ENCODE results near the gene C1QTNF7.

The C1QTNF7 gene

DNA sequence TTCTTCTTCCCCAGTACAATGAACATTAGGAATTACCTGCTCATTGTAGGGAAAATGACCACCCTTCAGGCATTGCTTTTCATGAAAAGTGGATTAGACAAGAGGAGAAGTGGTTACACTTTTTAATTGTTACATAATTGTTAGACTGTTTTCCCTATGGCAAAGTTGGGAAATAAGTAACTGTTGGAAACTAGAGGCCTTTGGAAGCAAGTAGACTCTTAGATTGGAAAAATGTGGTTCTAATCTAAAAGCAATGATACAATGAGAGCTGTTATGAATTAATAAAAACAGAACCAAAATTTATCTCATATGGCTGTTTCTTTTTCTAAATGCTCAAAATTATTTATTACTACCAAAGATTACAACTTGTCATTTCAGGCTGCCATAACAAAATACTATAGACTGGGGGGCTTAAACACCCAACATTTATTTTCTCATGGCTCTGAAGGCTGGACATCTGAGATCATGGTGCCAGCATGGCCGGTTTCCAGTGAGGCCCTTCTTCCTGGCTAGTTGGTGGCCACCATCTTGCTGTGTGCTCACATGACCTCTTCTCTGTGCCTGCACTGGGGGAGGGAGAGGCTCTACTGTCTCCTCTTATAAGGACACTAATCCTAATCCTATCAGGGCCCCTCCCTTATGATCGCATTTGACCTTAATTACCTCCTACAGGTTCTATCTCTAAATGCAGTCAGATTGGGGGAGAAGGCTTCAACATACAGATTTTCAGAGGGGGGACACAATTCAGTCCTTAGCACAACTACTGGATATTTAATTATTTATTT, 54.3 kb downstream of the C1QTNF7 start:
- TF ChIP-seq, protein P1, sequence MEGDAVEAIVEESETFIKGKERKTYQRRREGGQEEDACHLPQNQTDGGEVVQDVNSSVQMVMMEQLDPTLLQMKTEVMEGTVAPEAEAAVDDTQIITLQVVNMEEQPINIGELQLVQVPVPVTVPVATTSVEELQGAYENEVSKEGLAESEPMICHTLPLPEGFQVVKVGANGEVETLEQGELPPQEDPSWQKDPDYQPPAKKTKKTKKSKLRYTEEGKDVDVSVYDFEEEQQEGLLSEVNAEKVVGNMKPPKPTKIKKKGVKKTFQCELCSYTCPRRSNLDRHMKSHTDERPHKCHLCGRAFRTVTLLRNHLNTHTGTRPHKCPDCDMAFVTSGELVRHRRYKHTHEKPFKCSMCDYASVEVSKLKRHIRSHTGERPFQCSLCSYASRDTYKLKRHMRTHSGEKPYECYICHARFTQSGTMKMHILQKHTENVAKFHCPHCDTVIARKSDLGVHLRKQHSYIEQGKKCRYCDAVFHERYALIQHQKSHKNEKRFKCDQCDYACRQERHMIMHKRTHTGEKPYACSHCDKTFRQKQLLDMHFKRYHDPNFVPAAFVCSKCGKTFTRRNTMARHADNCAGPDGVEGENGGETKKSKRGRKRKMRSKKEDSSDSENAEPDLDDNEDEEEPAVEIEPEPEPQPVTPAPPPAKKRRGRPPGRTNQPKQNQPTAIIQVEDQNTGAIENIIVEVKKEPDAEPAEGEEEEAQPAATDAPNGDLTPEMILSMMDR (IDR thresholded peaks at IDR 0.05) = no peak

DNA sequence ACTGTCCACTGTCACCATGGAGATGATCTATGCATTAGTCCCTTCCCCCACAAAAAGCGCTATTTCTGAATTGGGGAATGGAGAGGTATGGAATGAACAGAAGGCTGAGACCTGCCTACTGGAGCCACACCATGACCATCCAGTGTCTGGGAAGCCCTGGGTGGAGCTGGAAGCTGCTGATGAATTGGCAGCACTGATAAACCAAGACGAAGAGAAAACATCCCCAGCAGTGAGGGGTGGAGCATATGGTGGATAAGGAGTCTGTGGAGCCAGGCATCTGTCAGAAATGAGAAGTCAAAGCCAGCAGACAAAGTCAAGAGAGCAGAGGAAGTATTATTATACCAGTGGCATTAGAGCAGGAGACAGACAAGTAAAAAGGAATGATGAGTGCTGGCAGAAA, 55.0 kb downstream of the C1QTNF7 start:
- TF ChIP-seq, protein P1 (IDR thresholded peaks at IDR 0.05) = no peak

DNA sequence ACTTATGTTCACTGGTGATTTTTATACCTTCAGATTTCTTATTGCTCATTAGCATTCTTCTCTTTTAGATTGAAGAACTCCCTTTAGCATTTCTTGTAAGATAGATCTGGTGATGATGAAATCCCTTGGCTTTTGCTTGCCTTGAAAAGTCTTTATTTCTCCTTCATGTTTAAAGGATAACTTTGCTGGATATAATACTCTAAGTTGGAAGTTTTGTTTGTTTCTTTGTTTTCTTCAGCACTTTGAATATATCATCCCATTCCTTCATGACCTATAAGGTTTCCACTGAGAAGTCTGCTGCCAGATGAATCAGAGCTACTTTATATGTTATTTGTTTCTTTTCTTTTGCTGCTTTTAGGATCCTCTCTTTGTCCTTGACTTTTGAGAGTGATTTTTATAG, 60.3 kb downstream of the C1QTNF7 start:
- TF ChIP-seq, protein P1 (IDR thresholded peaks at IDR 0.05) = no peak

DNA sequence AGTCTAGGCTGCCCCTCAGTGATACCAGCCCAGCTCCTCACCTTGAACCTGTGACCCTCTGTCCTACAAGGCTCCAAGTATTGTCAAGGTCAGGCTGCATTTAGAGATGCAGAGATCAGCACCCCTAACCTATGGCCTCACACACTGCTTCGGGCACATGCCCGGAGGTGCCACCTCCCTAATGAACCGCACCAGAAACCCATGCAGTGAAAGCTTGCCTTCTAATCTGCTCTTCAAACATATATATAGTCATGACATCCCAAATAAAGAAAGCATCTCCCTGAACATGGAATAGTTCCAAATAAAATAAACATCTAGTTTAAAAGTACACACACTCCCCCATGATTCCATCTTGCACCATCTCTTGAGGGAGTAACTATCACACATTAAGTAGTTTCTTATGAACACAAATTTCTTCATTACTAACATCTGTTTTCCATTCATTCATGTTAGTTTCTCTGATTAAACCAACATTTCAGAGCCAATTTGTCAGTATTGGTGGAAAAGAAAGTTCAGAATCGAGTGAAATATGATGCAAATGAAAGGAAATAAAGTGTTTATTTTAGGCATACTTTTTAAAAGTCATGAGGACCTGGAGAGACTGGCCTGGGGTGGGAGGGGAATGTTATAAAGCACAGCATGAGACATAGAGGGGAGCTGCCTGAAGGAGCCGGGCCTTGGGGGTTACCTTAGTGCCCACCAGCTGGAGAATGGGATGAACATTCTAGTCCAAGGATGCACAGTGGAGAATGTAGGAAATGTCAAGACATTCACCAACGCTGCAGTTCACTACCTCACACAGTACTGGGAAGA, 61.0 kb downstream of the C1QTNF7 start:
- TF ChIP-seq, protein P1 (IDR thresholded peaks at IDR 0.05) = no peak

DNA sequence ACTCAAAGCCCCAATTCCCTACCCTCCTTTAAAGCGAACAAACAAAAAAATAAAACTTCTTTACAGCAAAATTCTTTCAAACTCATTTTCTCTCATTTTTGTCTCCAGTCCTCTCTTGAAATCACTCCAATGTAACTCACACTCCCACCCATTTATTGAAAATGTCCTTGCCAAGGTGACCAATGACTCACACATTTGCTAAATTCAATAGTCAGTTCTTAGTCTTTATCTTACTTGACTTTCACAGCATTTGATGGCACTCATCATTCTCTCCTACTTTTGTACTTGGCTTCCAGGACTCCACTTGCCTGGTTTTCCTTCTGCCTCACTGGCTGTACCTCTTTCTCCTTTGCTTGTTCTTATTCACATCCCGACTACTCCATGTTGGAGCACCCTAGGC, 61.7 kb downstream of the C1QTNF7 start:
- TF ChIP-seq, protein P1 (IDR thresholded peaks at IDR 0.05) = no peak

DNA sequence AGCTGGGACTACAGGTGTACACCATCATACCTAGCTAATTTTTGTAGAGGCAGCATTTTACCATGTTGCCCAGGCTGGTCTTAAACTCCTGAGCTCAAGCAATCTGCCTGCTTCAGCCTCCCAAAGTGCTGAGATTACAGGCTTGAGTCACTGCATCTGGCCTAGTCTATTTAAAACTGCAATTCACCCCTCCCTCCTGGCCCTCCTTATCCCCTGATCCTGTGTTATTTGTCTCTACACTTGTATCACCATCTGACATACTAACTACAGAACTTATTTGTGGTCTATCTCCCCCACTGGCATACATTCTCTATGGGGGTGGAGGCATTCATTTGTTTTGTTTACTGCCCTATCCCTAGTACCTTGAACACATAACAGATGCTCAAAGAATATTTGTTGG, 65.6 kb downstream of the C1QTNF7 start:
- TF ChIP-seq, protein P1 (IDR thresholded peaks at IDR 0.05) = no peak

DNA sequence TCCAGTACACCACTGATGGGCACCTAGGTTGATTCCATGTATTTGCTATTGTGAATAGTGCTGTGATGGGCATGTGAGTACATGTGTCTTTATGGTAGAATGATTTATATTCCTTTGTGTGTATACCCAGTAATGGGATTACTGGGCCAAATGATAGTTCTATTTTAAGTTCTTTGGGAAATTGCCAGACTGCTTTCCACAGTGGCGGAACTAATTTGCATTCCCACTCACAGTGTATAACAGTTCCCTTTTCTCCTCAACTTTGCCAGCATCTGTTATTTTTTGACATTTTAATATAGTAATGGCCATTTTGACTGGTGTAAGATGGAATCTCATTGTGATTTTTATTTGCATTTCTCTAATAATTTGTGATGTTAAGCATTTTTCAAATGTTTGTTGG, 67.8 kb downstream of the C1QTNF7 start:
- TF ChIP-seq, protein P1 (IDR thresholded peaks at IDR 0.05) = no peak

Data from LNCAP (cell line).